ENCODE data around the gene SLC1A7.
A peak's percentile ranks its signal among the peaks of the same experiment; 100 is the strongest.

Gene SLC1A7

GRCh38 chr1:53089478-53090226 lies 52.8 kb downstream of the SLC1A7 start:
- DNase-seq: peak; percentile 9

GRCh38 chr1:53088616-53089300 lies 53.7 kb downstream of the SLC1A7 start:
- DNase-seq: no peak

- DNase-seq: no peak
Measured at GRCh38 chr1:53087332-53088285, 54.8 kb downstream of the SLC1A7 start.

GRCh38 chr1:53086491-53087070 lies 55.9 kb downstream of the SLC1A7 start:
- no peak for DNase-seq

- no peak for DNase-seq
Measured at GRCh38 chr1:53085405-53085804, 57.0 kb downstream of the SLC1A7 start.

- no peak for DNase-seq
Measured at GRCh38 chr1:53084589-53084971, 57.9 kb downstream of the SLC1A7 start.

GRCh38 chr1:53083636-53084588 lies 58.5 kb downstream of the SLC1A7 start:
- no peak for DNase-seq

- no peak for DNase-seq
Measured at GRCh38 chr1:53082826-53083455, 59.5 kb downstream of the SLC1A7 start.

GRCh38 chr1:53081384-53082066 lies 60.9 kb downstream of the SLC1A7 start:
- DNase-seq: no peak

GRCh38 chr1:53080769-53081168 lies 61.7 kb downstream of the SLC1A7 start:
- DNase-seq: no peak

GRCh38 chr1:53080041-53080440 lies 62.4 kb downstream of the SLC1A7 start:
- DNase-seq: no peak

GRCh38 chr1:53079251-53079650 lies 63.2 kb downstream of the SLC1A7 start:
- DNase-seq: no peak

GRCh38 chr1:53078333-53079101 lies 63.9 kb downstream of the SLC1A7 start:
- DNase-seq: no peak

GRCh38 chr1:53077599-53077965 lies 64.9 kb downstream of the SLC1A7 start:
- DNase-seq: no peak

- no peak for DNase-seq
Measured at GRCh38 chr1:53076721-53077598, 65.5 kb downstream of the SLC1A7 start.

GRCh38 chr1:53076165-53076564 lies 66.3 kb downstream of the SLC1A7 start:
- no peak for DNase-seq

GRCh38 chr1:53075761-53076163 lies 66.7 kb downstream of the SLC1A7 start:
- no peak for DNase-seq

GRCh38 chr1:53075206-53075605 lies 67.2 kb downstream of the SLC1A7 start:
- no peak for DNase-seq

Measured in HCEC 1CT (cell line).